HEK293T (cell line): ENCODE measurements around the gene CD3G.

Source experiments
- ARNT ChIP-seq: fragments of 450-650 bp; IDR thresholded peaks from 2 replicates; pipeline ENCODE4 v1.6.1; 2017; ENCODE audit warnings: mild to moderate bottlenecking
- SP1 ChIP-seq: fragments of 450-650 bp; IDR thresholded peaks from 2 replicates; pipeline ENCODE4 v1.6.1; 2017
- ZNF384 ChIP-seq: fragments of 450-650 bp; IDR thresholded peaks from 2 replicates; pipeline ENCODE4 v1.6.1; 2016

DNA sequence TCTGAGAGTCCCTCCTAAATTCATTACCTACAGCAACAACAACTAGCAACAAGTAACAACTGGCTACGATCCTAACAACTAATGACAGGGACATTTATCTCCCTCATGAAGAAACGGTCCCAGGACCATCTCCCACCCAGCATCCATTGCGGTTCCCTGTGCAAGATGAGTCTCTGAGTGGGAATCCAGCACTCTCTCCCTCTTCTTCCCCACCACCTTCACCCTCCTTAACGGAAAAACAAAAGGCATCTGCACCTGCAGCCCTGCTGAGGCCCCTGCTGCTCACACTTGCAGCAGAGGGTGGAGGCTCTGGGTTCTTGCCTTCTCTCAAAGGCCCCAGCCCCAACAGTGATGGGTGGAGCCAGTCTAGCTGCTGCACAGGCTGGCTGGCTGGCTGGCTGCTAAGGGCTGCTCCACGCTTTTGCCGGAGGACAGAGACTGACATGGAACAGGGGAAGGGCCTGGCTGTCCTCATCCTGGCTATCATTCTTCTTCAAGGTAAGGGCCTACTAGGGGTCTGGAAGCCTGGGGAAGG, at the start of gene CD3G:
- TF ChIP-seq ARNT (no peak), ZNF384 (no peak), SP1 (no peak)
